ENCODE measurements around the gene PAF1.
"Not testable (repeated sequence)": the region's sequence is repeated elsewhere in the genome, so short reads cannot be mapped to it uniquely, and the experiment has no call there.

DNA sequence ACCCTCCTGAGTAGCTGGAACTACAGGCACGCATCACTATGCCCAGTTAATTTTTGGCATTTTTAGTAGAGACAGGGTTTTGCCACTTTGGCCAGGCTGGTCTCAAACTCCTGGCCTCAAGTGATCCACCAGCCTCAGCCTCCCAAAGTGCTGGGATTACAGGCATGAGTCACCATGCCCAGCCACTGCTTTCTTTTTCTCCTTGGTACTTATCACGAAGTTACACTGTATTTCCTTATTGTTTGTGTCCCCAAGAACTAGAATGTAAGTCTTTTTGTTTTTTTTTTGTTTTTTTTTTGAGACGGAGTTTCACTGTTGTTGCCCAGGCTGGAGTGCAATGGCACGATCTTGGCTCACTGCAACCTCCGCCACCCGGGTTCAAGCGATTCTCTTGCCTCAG is 50.8 kb downstream of the PAF1 start:
- TF ChIP-seq ZFP3 (CRISPR knock-in tag; IDR thresholded peaks at IDR 0.05); SNAI2 (CRISPR knock-in tag; IDR thresholded peaks at IDR 0.05); CSRNP3 (CRISPR knock-in tag; IDR thresholded peaks at IDR 0.05); ZFP30 (CRISPR knock-in tag; IDR thresholded peaks at IDR 0.05); ISL1 (CRISPR knock-in tag; IDR thresholded peaks at IDR 0.05); ZC3H10 (CRISPR knock-in tag; IDR thresholded peaks at IDR 0.05); ARNTL (CRISPR knock-in tag; IDR thresholded peaks at IDR 0.05; ENCODE audit: borderline replicate concordance, low read depth); BACH2 (CRISPR knock-in tag; IDR thresholded peaks at IDR 0.05; ENCODE audit: borderline replicate concordance); GLIS3 (CRISPR knock-in tag; IDR thresholded peaks at IDR 0.05); TOX (CRISPR knock-in tag; IDR thresholded peaks at IDR 0.05; ENCODE audit: borderline replicate concordance): not testable (repeated sequence)
- TF ChIP-seq, protein P1, sequence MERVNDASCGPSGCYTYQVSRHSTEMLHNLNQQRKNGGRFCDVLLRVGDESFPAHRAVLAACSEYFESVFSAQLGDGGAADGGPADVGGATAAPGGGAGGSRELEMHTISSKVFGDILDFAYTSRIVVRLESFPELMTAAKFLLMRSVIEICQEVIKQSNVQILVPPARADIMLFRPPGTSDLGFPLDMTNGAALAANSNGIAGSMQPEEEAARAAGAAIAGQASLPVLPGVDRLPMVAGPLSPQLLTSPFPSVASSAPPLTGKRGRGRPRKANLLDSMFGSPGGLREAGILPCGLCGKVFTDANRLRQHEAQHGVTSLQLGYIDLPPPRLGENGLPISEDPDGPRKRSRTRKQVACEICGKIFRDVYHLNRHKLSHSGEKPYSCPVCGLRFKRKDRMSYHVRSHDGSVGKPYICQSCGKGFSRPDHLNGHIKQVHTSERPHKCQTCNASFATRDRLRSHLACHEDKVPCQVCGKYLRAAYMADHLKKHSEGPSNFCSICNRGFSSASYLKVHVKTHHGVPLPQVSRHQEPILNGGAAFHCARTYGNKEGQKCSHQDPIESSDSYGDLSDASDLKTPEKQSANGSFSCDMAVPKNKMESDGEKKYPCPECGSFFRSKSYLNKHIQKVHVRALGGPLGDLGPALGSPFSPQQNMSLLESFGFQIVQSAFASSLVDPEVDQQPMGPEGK (CRISPR knock-in tag; IDR thresholded peaks at IDR 0.05; ENCODE audit: borderline replicate concordance): not testable (repeated sequence)
